SK-N-SH treated with all-trans-retinoic acid at 6 μM for 48 hours (cell line): ENCODE measurements around the gene PDGFC.

ENCODE experiments used
- ESRRG ChIP-seq: fragments of 250-450 bp; sonication (Bioruptor Pico); IDR thresholded peaks from 2 replicates; pipeline ENCODE4 v1.6.1; 2021; ENCODE audit warnings: mild to moderate bottlenecking
- GLIS3 ChIP-seq: fragments of 250-450 bp; sonication (Bioruptor Pico); IDR thresholded peaks from 2 replicates; pipeline ENCODE4 v1.5.0; 2020; ENCODE audit warnings: mild to moderate bottlenecking, moderate library complexity
- OSR1 ChIP-seq: fragments of 250-450 bp; sonication (Bioruptor Pico); IDR thresholded peaks from 2 replicates; pipeline ENCODE4 v1.8.0; 2022; ENCODE audit warnings: moderate library complexity, mild to moderate bottlenecking, inconsistent platforms
- TCF4 ChIP-seq: fragments of 250-450 bp; sonication (Bioruptor Pico); IDR thresholded peaks from 2 replicates; pipeline ENCODE4 v1.8.0; 2021; ENCODE audit warnings: mild to moderate bottlenecking, moderate library complexity, borderline replicate concordance
- TOX ChIP-seq: fragments of 250-450 bp; sonication (Bioruptor Pico); IDR thresholded peaks from 2 replicates; pipeline ENCODE4 v1.8.0; 2021; ENCODE audit warnings: mild to moderate bottlenecking, moderate library complexity, borderline replicate concordance
- TF ChIP-seq, protein P1 (sequence below): fragments of 250-450 bp; sonication (Bioruptor Pico); IDR thresholded peaks from 2 replicates; pipeline ENCODE4 v1.5.1; 2021; ENCODE audit warnings: mild to moderate bottlenecking, moderate library complexity

DNA sequence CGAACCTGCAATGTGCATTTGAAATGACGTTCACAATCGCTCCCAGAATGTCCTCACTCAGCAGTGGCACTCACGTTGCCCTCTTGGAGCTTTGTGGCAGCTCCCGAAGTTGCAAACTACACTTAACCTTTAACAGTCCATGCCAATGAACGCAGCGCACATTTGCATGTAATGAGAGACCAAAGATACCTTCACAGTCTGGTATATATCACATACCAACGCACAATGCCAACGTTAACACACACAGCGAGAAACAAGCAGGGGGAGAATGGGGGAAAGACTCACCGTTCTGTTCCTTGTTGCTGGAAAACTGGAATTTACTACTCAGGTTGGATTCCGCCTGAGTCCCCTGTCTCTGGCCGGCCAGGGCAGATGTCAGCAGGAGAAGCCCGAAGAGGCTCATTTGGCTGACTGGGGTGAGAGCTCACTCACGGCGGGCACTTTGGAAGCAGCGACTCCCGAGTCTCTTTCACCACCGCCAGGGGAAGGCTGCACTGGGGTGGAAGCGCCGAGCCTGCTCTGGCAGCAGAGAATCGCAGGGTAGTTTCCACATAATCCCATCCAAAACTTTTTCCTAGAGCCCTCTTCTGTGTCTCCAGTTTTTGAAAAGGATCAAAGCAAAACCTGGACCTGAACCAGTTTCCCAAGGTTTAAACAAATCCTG is 966 bp downstream of the PDGFC start:
- TF ChIP-seq GLIS3 (CRISPR knock-in tag) (no peak), ESRRG (CRISPR knock-in tag) (no peak), TCF4 (no peak), OSR1 (no peak), TOX (CRISPR knock-in tag) (no peak)
- TF ChIP-seq, protein P1, sequence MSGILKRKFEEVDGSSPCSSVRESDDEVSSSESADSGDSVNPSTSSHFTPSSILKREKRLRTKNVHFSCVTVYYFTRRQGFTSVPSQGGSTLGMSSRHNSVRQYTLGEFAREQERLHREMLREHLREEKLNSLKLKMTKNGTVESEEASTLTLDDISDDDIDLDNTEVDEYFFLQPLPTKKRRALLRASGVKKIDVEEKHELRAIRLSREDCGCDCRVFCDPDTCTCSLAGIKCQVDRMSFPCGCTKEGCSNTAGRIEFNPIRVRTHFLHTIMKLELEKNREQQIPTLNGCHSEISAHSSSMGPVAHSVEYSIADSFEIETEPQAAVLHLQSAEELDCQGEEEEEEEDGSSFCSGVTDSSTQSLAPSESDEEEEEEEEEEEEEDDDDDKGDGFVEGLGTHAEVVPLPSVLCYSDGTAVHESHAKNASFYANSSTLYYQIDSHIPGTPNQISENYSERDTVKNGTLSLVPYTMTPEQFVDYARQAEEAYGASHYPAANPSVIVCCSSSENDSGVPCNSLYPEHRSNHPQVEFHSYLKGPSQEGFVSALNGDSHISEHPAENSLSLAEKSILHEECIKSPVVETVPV (CRISPR knock-in tag), result no peak
